Measurements from ENCODE around the gene MAGEF1.

DNA sequence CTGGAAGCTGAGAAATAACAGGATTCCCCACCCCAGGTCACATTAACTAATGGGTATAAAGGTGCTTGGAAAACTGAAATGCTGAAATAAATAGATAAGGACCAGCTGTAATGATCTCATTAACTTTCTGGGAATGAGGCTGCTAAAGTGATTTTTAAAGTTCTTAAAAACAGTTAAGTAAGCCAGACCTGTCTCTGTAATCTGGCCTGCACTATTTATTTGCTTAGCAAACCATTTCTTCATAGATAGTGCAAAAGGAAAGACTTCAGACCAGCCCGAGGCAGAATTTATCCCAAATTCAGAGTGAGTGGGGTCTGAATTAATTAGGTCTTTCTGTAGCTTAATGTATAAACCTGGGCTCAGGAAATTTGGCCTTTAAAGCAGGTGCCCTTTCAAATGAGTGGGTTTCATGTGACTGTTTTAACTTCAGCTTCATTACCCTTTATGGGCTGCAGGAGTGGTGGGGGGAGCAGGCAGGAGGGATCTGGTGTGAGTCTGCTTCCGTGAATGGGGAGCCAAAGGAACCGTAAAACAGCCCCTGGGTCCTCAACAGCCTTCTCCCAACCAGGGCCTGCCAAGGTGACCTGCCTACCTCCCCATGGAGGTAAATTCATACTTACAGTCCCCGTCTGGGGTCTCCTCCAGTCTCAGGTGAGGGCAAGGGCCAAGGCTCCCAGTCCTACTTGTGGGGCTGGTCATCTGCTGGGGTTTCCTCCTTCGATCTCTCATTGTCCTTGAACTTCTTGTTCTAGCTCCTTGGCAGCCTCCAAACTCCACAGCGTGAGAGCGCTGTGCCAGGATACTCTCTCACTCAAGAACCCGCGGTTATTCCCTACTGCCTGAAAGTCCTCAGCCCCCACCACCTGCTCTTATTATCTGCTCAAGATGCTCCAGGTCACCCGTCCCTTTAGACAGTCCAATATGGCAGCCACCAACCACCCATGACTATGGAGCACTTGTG lies 31.2 kb downstream of the MAGEF1 start:
- TF ChIP-seq, protein P1, sequence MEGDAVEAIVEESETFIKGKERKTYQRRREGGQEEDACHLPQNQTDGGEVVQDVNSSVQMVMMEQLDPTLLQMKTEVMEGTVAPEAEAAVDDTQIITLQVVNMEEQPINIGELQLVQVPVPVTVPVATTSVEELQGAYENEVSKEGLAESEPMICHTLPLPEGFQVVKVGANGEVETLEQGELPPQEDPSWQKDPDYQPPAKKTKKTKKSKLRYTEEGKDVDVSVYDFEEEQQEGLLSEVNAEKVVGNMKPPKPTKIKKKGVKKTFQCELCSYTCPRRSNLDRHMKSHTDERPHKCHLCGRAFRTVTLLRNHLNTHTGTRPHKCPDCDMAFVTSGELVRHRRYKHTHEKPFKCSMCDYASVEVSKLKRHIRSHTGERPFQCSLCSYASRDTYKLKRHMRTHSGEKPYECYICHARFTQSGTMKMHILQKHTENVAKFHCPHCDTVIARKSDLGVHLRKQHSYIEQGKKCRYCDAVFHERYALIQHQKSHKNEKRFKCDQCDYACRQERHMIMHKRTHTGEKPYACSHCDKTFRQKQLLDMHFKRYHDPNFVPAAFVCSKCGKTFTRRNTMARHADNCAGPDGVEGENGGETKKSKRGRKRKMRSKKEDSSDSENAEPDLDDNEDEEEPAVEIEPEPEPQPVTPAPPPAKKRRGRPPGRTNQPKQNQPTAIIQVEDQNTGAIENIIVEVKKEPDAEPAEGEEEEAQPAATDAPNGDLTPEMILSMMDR (IDR thresholded peaks at IDR 0.05; ENCODE audit: low read depth, low read length), result no peak
- no peak for TF ChIP-seq EZH2phosphoT487 (IDR thresholded peaks at IDR 0.05; ENCODE audit: low read depth)

All from OCI-LY3 (cell line).